NK-92 treated with Interleukin-12 subunit alpha and Interleukin-12 subunit beta, amount 100 ng/mL, for 24 hours (cell line): ENCODE data around the gene STMN1.

ENCODE experiments used
- DNase-seq: peaks from one replicate; lab custom pipeline; 2025; lab: John Stamatoyannopoulos, UW

STMN1 gene

GRCh38 chr1:25871086-25871703 lies 35.0 kb downstream of the STMN1 start:
- DNase-seq, result no peak

- DNase-seq, result no peak
Observed at GRCh38 chr1:25870614-25871013, 35.6 kb downstream of the STMN1 start.

GRCh38 chr1:25869909-25870606 lies 36.2 kb downstream of the STMN1 start:
- no peak for DNase-seq

- DNase-seq, result no peak
Observed at GRCh38 chr1:25867210-25867991, 38.8 kb downstream of the STMN1 start.

- DNase-seq, result no peak
Observed at GRCh38 chr1:25866288-25866687, 39.9 kb downstream of the STMN1 start.

- no peak for DNase-seq
Observed at GRCh38 chr1:25864434-25864833, 41.8 kb downstream of the STMN1 start.

GRCh38 chr1:25863486-25864262 lies 42.5 kb downstream of the STMN1 start:
- DNase-seq, result no peak

GRCh38 chr1:25862785-25863485 lies 43.3 kb downstream of the STMN1 start:
- DNase-seq, result no peak

- DNase-seq, result no peak
Observed at GRCh38 chr1:25861316-25862286, 44.6 kb downstream of the STMN1 start.

GRCh38 chr1:25858906-25859789 lies 47.1 kb downstream of the STMN1 start, which contains the start of gene AUNIP:
Gene AUNIP (minus strand): TSS chr1:25859457. CDS start chr1:25859357, 100 bp downstream.
- DNase-seq, result peak; percentile 65

GRCh38 chr1:25858494-25858893 lies 47.7 kb downstream of the STMN1 start:
- DNase-seq, result no peak

GRCh38 chr1:25856856-25857255 lies 49.4 kb downstream of the STMN1 start:
- no peak for DNase-seq

GRCh38 chr1:25854554-25854953 lies 51.7 kb downstream of the STMN1 start:
- DNase-seq, result no peak
